Right lobe of liver (tissue), 4 donors: Measurements from ENCODE around the gene ADAM8.

Experiments used
- POLR2A ChIP-seq: fragments of 450-650 bp; IDR thresholded peaks from one replicate; pipeline ENCODE4 v1.6.1; 2017; ENCODE audit warnings: antibody characterized with exemption, mild to moderate bottlenecking
- TF ChIP-seq, protein P1 (sequence below), 4 donors: fragments of 200-600 bp in 3 of 4; fragments of 450-650 bp in 1 of 4; IDR thresholded peaks; one replicate each; pipeline versions ENCODE4 v1.5.1 to v1.8.0; 2016 to 2022; ENCODE audit warnings: antibody characterized with exemption in 4 of 4, mild to moderate bottlenecking in 2 of 4
- donor health status: DM: no; HTN: no; CAD: no.
- donor health status: DM: no; HTN: no; CAD: no.
- donor health status: DM: no; HTN: yes; CAD: no.

GRCh38 chr10:133226251-133226808 lies 50.3 kb downstream of the ADAM8 start:
- TF ChIP-seq, protein P1, sequence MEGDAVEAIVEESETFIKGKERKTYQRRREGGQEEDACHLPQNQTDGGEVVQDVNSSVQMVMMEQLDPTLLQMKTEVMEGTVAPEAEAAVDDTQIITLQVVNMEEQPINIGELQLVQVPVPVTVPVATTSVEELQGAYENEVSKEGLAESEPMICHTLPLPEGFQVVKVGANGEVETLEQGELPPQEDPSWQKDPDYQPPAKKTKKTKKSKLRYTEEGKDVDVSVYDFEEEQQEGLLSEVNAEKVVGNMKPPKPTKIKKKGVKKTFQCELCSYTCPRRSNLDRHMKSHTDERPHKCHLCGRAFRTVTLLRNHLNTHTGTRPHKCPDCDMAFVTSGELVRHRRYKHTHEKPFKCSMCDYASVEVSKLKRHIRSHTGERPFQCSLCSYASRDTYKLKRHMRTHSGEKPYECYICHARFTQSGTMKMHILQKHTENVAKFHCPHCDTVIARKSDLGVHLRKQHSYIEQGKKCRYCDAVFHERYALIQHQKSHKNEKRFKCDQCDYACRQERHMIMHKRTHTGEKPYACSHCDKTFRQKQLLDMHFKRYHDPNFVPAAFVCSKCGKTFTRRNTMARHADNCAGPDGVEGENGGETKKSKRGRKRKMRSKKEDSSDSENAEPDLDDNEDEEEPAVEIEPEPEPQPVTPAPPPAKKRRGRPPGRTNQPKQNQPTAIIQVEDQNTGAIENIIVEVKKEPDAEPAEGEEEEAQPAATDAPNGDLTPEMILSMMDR (IDR thresholded peaks at IDR 0.05): peak in 1 of 4 donors; percentile 16
- no peak for TF ChIP-seq POLR2A
